Transverse colon (tissue), 4 donors: ENCODE results near the gene PALB2. TPM values are rescaled to one million over a fixed set of nuclear protein-coding genes. Genes with fewer than 3 reads are reported as not detected.
"Not testable (repeated sequence)": the region's sequence is repeated elsewhere in the genome, so short reads cannot be mapped to it uniquely, and the experiment has no call there.

ENCODE experiments used
- DNase-seq: peaks from one replicate; pipeline ENCODE4 v3.0.0-alpha.2; 2019
- H3K27ac ChIP-seq, 4 donors: fragments of 200-600 bp; sonication (generic); 2 replicates each; pipeline ENCODE4 v1.5.1; 2016 to 2018; ENCODE audit warnings: inconsistent platforms in 4 of 4
- H3K27me3 ChIP-seq: fragments of 200-600 bp; sonication (generic); 2 replicates; pipeline ENCODE4 v1.5.1; 2017; ENCODE audit warnings: inconsistent platforms
- H3K36me3 ChIP-seq, 4 donors: fragments of 200-600 bp; sonication (generic); 2 replicates each; pipeline ENCODE4 v1.5.1; 2017 to 2019; ENCODE audit warnings: inconsistent platforms in 4 of 4
- H3K4me1 ChIP-seq, 4 donors: fragments of 200-600 bp; sonication (generic); 2 replicates each; pipeline ENCODE4 v1.5.1; 2017 to 2020; ENCODE audit warnings: inconsistent platforms in 4 of 4
- H3K4me3 ChIP-seq, 4 donors: fragments of 200-600 bp; sonication (generic); 1 replicate in 1 of 4; 2 replicates in 3 of 4; pipeline versions ENCODE4 v1.5.1 to v1.6.1; 2017 to 2019; ENCODE audit warnings: inconsistent platforms in 4 of 4
- H3K9me3 ChIP-seq, 2 donors: fragments of 200-600 bp; sonication (generic); 2 replicates each; pipeline ENCODE4 v1.5.1; 2017 to 2019; ENCODE audit warnings: inconsistent platforms in 2 of 2
- CTCF ChIP-seq, 5 experiments: fragments of 200-600 bp in 3 of 5; fragments of 450-650 bp in 2 of 5; sonication (generic) in 3 of 5; IDR thresholded peaks; 1 replicate in 2 of 5; 2 replicates in 3 of 5; pipeline ENCODE4 v1.5.1; 2016 to 2017; ENCODE audit warnings: antibody characterized with exemption in 5 of 5, inconsistent platforms in 3 of 5, mild to moderate bottlenecking in 2 of 5, moderate library complexity in 1 of 5
- EP300 ChIP-seq: sonication (generic); formaldehyde crosslinking; IDR thresholded peaks from one replicate; pipeline ENCODE4 v1.6.1; 2017; ENCODE audit warnings: antibody characterized with exemption, low read depth
- POLR2A ChIP-seq: fragments of 450-650 bp; IDR thresholded peaks from one replicate; pipeline ENCODE4 v1.6.1; 2016; ENCODE audit warnings: antibody characterized with exemption, mild to moderate bottlenecking, moderate library complexity
- POLR2AphosphoS5 ChIP-seq, 3 donors: sonication (generic); formaldehyde crosslinking; IDR thresholded peaks; one replicate each; pipeline ENCODE4 v1.6.1; 2016; ENCODE audit warnings: antibody characterized with exemption in 3 of 3
- WGBS, 2 donors: methylation state at CpG; one replicate each; pipeline ENCODE4 v1.1.5; 2018; ENCODE audit warnings: low coverage in 1 of 2; 5-methylcytosine and 5-hydroxymethylcytosine counted together
- in situ Hi-C, 4 donors: fragments of 200-750 bp; cut with MboI; loops; one replicate each; pipeline versions ENCODE4 v1.15.0 to v1.15.1; 2017; ENCODE audit warnings: low sequenced_read_pairs in 3 of 4, low pct_ligation_motif_present in 1 of 4, low pct_unique_long_range_greater_than_20kb in 1 of 4
- intact Hi-C: fragments of 100-400 bp; cut with DNase I; formaldehyde crosslinking; loops from one replicate; pipeline ENCODE4 v1.15.1; 2023; ENCODE audit warnings: low total_unique reads
- total RNA-seq, 4 donors: library from RNA; depleted of rRNA; stranded (reverse); fragments of >200 nt; gene quantifications; one replicate each; pipeline ENCODE4 v1.1.0, GENCODE V29; 2016

Gene PALB2
- total RNA-seq, 4 donors from 2014 or later = 1.4 to 10.6 (median 8.0) TPM

- Histone ChIP-seq H3K9me3 (no peaks in the 10 kb centered on the region), H3K36me3 (peaks cover 0 to 29% (median 8%) of the 10 kb centered on the region in 4 donors), H3K4me1 (peaks cover 8 to 22% (median 20%) of the 10 kb centered on the region in 4 donors), H3K4me3 (peak overlapping the region; percentile 65 to 94 (median 88)), H3K27me3 (no peaks in the 10 kb centered on the region), H3K27ac (peak overlapping the region; percentile 78 to 86 (median 85))
- in situ Hi-C loops (no loop called here), intact Hi-C loops (no loop called here)
- 0 to 1% methylated on average over 4 to 8 of the region's 8 CpGs for WGBS, 2 donors
- TF ChIP-seq POLR2A (no peak), CTCF (IDR thresholded peaks at IDR 0.05) (no peak), POLR2AphosphoS5 (IDR thresholded peaks at IDR 0.05) (no peak), EP300 (no peak)
- DNase-seq = no peak
Observed at GRCh38 chr16:23640615-23640930, 537 bp downstream of the PALB2 start.

- H3K4me3 ChIP-seq = no peak overlapping the region
- no peaks in the 10 kb centered on the region for H3K9me3 ChIP-seq
- TF ChIP-seq POLR2AphosphoS5 (IDR thresholded peaks at IDR 0.05) (no peak), POLR2A (no peak), EP300 (no peak), CTCF (IDR thresholded peaks at IDR 0.05) (no peak)
- DNase-seq = no peak
- in situ Hi-C loops = no loop called here
- peaks cover 0 to 26% (median 3%) of the 10 kb centered on the region in 4 donors for H3K36me3 ChIP-seq
- no peaks in the 10 kb centered on the region for H3K27me3 ChIP-seq
- peaks cover 8 to 12% (median 10%) of the 10 kb centered on the region in 4 donors for H3K4me1 ChIP-seq
- intact Hi-C loops = no loop called here
- no peak overlapping the region for H3K27ac ChIP-seq
Observed at GRCh38 chr16:23635958-23636357, 5.2 kb downstream of the PALB2 start.

GRCh38 chr16:23634461-23635036 lies 6.6 kb downstream of the PALB2 start:
- H3K27me3 ChIP-seq = no peaks in the 10 kb centered on the region
- H3K9me3 ChIP-seq = no peaks in the 10 kb centered on the region
- 92 to 94% methylated on average over 4 of the region's 4 CpGs for WGBS, 2 donors
- intact Hi-C loops = no loop called here
- no peak overlapping the region for H3K27ac ChIP-seq
- H3K36me3 ChIP-seq = peaks cover 0 to 28% (median 6%) of the 10 kb centered on the region in 4 donors
- no peak for DNase-seq
- H3K4me3 ChIP-seq = no peak overlapping the region
- H3K4me1 ChIP-seq = peaks cover 0 to under 1% (median under 1%) of the 10 kb centered on the region in 4 donors
- in situ Hi-C loops = no loop called here
- TF ChIP-seq CTCF (IDR thresholded peaks at IDR 0.05) (no peak), EP300 (no peak), POLR2A (no peak), POLR2AphosphoS5 (IDR thresholded peaks at IDR 0.05) (no peak)

GRCh38 chr16:23631874-23632273 lies 9.2 kb downstream of the PALB2 start:
- intact Hi-C loops, H3K4me3 ChIP-seq, H3K27me3 ChIP-seq, in situ Hi-C loops, H3K9me3 ChIP-seq, DNase-seq, H3K4me1 ChIP-seq, H3K27ac ChIP-seq: not testable (repeated sequence)
- WGBS, 2 donors = 91% methylated on average over 3 of the region's 3 CpGs; no CpG with 5 or more reads in 1 of the 2 donors
- H3K36me3 ChIP-seq = peaks cover 0 to 39% (median 15%) of the 10 kb centered on the region in 4 donors

GRCh38 chr16:23629516-23629915 lies 11.6 kb downstream of the PALB2 start:
- TF ChIP-seq POLR2AphosphoS5 (IDR thresholded peaks at IDR 0.05) = no peak
- TF ChIP-seq CTCF (IDR thresholded peaks at IDR 0.05) = no peak
- in situ Hi-C loops = no loop called here
- Histone ChIP-seq H3K36me3 (peaks cover 0 to 39% (median 17%) of the 10 kb centered on the region in 4 donors), H3K4me3 (no peak overlapping the region), H3K27ac (no peak overlapping the region), H3K4me1 (no peaks in the 10 kb centered on the region), H3K9me3 (no peaks in the 10 kb centered on the region), H3K27me3 (no peaks in the 10 kb centered on the region)
- 91 to 98% methylated on average over 5 to 8 of the region's 8 CpGs for WGBS, 2 donors
- intact Hi-C loops = no loop called here
- DNase-seq = no peak
